Cardiac fibroblast (primary cell): ENCODE results near the gene MC1R.

Experiments
- DNase-seq, 2 donors: peaks; one replicate each; pipeline versions ENCODE4 v3.0.0 to v3.0.0-alpha.2; 2010; ENCODE audit warnings: low read depth in 2 of 2
- H3K4me3 ChIP-seq, 2 donors: replicated peaks in 1 of 2; 1 replicate in 1 of 2; 2 replicates in 1 of 2; pipeline ENCODE4 v1.5.1; 2011; ENCODE audit warnings: low read depth in 2 of 2, low read length in 2 of 2, mild to moderate bottlenecking in 2 of 2, moderate library complexity in 1 of 2
- TF ChIP-seq, protein P1 (sequence below): IDR thresholded peaks from one replicate; pipeline ENCODE4 v1.5.1; 2011; ENCODE audit warnings: low read depth, mild to moderate bottlenecking, low read length, inconsistent platforms

The MC1R gene

DNA sequence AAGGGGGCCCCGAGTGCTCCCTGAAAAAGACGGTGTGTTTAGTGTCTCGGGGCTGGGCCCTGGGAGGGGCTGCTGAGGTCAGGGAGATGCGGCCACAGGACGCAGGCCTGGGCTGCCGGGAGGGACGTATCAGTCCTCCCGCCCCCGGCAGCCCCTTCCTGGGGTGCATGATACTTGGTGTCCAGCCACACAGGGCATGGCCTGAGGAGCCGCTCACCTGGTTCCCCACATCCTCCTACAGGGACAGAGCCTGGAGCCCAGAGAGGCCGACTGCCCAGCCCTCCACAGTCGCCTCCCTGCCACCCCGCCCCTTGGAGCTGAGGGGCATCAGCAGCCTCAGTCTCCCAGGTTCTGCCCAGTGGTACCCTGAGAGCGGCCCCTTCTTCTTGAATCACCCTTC lies 17.8 kb downstream of the MC1R start:
- no peak overlapping the region for H3K4me3 ChIP-seq
- TF ChIP-seq, protein P1, sequence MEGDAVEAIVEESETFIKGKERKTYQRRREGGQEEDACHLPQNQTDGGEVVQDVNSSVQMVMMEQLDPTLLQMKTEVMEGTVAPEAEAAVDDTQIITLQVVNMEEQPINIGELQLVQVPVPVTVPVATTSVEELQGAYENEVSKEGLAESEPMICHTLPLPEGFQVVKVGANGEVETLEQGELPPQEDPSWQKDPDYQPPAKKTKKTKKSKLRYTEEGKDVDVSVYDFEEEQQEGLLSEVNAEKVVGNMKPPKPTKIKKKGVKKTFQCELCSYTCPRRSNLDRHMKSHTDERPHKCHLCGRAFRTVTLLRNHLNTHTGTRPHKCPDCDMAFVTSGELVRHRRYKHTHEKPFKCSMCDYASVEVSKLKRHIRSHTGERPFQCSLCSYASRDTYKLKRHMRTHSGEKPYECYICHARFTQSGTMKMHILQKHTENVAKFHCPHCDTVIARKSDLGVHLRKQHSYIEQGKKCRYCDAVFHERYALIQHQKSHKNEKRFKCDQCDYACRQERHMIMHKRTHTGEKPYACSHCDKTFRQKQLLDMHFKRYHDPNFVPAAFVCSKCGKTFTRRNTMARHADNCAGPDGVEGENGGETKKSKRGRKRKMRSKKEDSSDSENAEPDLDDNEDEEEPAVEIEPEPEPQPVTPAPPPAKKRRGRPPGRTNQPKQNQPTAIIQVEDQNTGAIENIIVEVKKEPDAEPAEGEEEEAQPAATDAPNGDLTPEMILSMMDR, result no peak
- no peak for DNase-seq

DNA sequence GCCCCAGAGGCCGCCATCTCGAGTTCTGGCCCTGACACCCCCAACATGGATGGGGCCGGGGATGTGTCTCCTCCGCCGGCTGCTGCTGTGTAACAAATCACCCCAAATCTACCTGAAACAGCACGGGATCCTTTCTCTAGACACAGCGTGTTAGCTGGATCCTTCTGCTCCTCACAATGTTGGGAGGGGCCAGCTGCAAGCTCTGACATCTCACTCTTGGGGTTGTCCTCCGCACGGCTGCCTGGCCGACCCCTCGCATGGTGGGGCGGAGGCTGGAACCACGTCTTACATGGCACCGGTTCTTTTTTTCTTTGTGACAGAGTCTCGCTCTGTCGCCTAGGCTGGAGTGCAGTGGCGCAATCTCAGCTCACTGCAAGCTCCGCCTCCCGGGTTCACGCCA lies 18.3 kb downstream of the MC1R start:
- TF ChIP-seq, protein P1, result no peak
- DNase-seq, result no peak
- H3K4me3 ChIP-seq, result no peak overlapping the region

DNA sequence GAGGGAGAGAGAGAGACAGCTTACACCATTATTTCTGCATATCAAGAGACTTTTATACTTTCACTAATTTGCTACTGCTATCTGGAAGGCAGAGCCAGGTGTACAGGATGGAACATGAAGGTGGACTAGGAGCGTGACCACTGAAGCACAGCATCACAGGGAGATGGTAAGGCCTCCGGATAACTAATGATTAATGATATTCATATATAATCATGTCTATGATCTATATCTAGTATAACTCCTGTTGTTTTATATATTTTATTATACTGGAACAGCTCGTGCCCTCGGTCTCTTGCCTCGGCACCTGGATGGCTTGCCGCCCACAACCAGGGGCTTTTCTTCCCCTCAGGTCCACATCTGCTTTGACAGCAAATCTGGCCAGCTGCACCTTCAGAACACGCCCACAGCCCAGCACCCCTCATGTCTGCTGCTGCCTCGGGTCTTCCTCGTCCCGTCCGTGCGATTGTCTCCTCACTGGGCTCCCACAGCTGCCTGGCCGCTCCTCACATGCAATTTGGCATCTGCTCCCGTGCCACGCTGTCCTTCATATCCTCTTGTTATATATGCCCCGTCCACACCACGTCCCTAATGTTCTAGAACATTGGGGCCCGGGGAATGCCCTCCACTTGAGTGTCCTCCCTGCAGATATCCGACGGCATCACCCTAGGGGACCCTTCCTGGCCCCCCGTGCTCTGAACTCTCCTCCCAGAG lies 19.7 kb downstream of the MC1R start:
- TF ChIP-seq, protein P1, result no peak
- H3K4me3 ChIP-seq, result no peak overlapping the region
- no peak for DNase-seq

DNA sequence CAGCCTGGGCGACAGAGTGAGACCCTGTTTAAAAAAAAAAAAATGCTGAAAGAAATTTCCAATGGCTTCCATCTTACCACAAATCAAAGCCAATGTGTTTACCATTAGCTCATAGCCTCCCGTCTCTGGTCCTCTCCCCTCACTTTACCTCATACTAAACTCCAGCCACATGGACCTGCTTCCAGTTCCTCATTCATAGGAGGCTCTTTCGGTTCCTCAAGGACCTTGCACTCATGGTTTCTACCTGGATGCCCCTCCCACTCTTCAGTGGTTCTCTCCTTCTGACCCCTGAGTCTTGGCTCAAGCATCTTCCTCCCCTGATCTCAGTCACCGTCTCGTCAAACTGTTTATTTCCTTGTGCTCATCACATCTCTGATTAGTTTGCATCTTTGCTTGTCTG lies 26.1 kb downstream of the MC1R start:
- TF ChIP-seq, protein P1, result no peak
- no peak for DNase-seq
- H3K4me3 ChIP-seq, result no peak overlapping the region

DNA sequence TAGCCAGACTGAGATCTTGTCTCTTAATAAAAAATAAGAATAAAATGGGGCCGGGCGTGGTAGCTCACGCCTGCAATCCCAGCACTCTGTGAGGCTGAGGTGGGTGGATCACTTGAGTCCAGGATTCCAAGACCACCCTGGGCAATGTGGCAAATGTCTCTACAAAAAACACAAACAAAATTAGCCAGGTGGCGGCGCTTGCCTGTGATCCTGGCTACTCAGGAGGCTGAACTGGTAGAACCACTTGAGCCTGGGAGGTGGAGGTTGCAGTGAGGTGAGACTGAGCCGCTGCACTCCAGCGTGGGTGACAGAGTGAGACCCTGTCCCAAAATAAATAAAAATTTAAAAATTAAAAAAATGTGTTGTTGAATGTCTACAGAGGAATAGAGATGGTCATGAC lies 27.0 kb downstream of the MC1R start:
- TF ChIP-seq, protein P1, result no peak
- DNase-seq, result no peak
- no peak overlapping the region for H3K4me3 ChIP-seq

DNA sequence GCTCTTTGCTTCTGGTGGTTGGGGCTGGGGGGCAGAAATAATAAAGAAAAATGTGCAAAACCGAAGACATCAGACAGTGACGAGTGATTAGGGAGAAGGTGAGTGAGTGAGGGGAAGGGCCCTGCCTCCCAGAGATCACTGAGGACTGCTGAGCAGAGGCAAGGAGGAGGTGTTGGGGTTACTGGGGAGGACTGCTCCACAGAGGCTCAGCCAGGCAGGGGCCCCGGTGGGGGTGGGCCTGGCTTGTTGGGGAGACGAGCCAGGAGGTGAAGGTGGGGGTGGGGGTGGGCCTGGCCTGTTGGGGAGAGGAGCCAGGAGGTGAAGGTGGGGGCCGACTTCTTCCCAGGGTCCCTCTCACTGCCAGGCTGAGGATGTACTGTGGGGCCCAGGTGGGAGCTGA lies 27.9 kb downstream of the MC1R start:
- H3K4me3 ChIP-seq, result no peak overlapping the region
- DNase-seq, result no peak
- TF ChIP-seq, protein P1, result no peak
